SK-N-SH (cell line): Measurements from ENCODE around the gene ACRBP. TPM values are rescaled to one million over a fixed set of nuclear protein-coding genes. Genes with fewer than 3 reads are reported as not detected.

Experiments used
- CTCF ChIA-PET: fragments of 300-600, 350-600 bp; formaldehyde crosslinking; extraction: SDS; loops from one replicate; lab custom pipeline; 2021; lab: Yijun Ruan, JAX
- POLR2A ChIA-PET: fragments of 350-600 bp; sonication (Branson Sonifier 250); formaldehyde crosslinking; extraction: SDS; loops from one replicate; lab custom pipeline; 2020; ENCODE audit warnings: antibody characterized with exemption, inconsistent platforms; lab: Yijun Ruan, JAX
- DNase-seq: peaks from one replicate; pipeline ENCODE4 v3.0.0; 2012
- H2AFZ ChIP-seq: fragments of 200-600 bp; sonication (generic); 2 replicates; pipeline ENCODE4 v1.8.1; 2016; ENCODE audit warnings: antibody characterized with exemption, mild to moderate bottlenecking, low read depth
- H3F3A ChIP-seq: fragments of 200-600 bp; sonication (generic); replicated peaks from 2 replicates; pipeline ENCODE3; 2016; ENCODE audit warnings: antibody characterized with exemption, mild to moderate bottlenecking; ENCODE audit not compliant: insufficient read depth
- H3K27ac ChIP-seq, 2 experiments: fragments of 200-500 bp in 1 of 2; fragments of 200-600 bp in 1 of 2; sonication (Bioruptor generic) in 1 of 2; sonication (generic), shearing (Covaris generic) in 1 of 2; 2 replicates each; pipeline versions ENCODE4 v1.5.1 to v1.6.1; 2014 to 2016; ENCODE audit warnings: low read depth in 2 of 2, inconsistent platforms in 1 of 2, low read length in 1 of 2, mild to moderate bottlenecking in 1 of 2, mixed read lengths in 1 of 2
- H3K27me3 ChIP-seq: fragments of 200-600 bp; sonication (generic), shearing (Covaris generic); 2 replicates; pipeline ENCODE4 v1.6.1; 2016; ENCODE audit warnings: mixed run types; ENCODE audit not compliant: insufficient read depth
- H3K36me3 ChIP-seq, 2 experiments: fragments of 200-500 bp in 1 of 2; fragments of 200-600 bp in 1 of 2; sonication (Bioruptor generic) in 1 of 2; sonication (generic) in 1 of 2; replicated peaks in 1 of 2; 2 replicates each; pipeline versions ENCODE3 to v1.5.1; 2014 to 2016; ENCODE audit warnings: low read length in 1 of 2, mild to moderate bottlenecking in 1 of 2; ENCODE audit not compliant: insufficient read depth in 2 of 2, control insufficient read depth in 1 of 2
- H3K4me1 ChIP-seq, 2 experiments: fragments of 200-500 bp in 1 of 2; fragments of 200-600 bp in 1 of 2; sonication (Bioruptor generic) in 1 of 2; sonication (generic), shearing (Covaris generic) in 1 of 2; 2 replicates each; pipeline versions ENCODE4 v1.5.1 to v1.6.1; 2014 to 2016; ENCODE audit warnings: low read depth in 1 of 2, low read length in 1 of 2, mixed run types in 1 of 2; ENCODE audit not compliant: insufficient read depth in 2 of 2, control insufficient read depth in 1 of 2
- H3K4me2 ChIP-seq: fragments of 200-600 bp; sonication (generic), shearing (Covaris generic); 2 replicates; pipeline ENCODE4 v1.6.1; 2017; ENCODE audit warnings: mixed run types
- H3K4me3 ChIP-seq, 2 experiments: fragments of 200-500 bp in 1 of 2; fragments of 200-600 bp in 1 of 2; sonication (Bioruptor generic) in 1 of 2; sonication (generic), shearing (Covaris generic) in 1 of 2; 2 replicates each; pipeline versions ENCODE4 v1.5.1 to v1.8.1; 2014 to 2016; ENCODE audit warnings: low read depth in 2 of 2, inconsistent platforms in 1 of 2, low read length in 1 of 2, mild to moderate bottlenecking in 1 of 2, mixed read lengths in 1 of 2, moderate library complexity in 1 of 2
- H3K79me2 ChIP-seq: fragments of 200-600 bp; sonication (generic); 2 replicates; pipeline ENCODE4 v1.8.1; 2017; ENCODE audit warnings: mild to moderate bottlenecking; ENCODE audit not compliant: insufficient read depth
- H3K9ac ChIP-seq: fragments of 200-600 bp; sonication (generic); 2 replicates; pipeline ENCODE4 v1.6.1; 2017; ENCODE audit warnings: mixed run types
- H3K9me2 ChIP-seq: fragments of 200-600 bp; sonication (generic); 2 replicates; pipeline ENCODE4 v1.6.1; 2017; ENCODE audit warnings: mixed run types
- H3K9me3 ChIP-seq: fragments of 200-600 bp; sonication (generic); 2 replicates; pipeline ENCODE4 v1.6.1; 2017; ENCODE audit warnings: mixed run types, mild to moderate bottlenecking, moderate library complexity
- H4K20me1 ChIP-seq: fragments of 200-600 bp; sonication (generic); 2 replicates; pipeline ENCODE4 v1.6.1; 2017; ENCODE audit warnings: mild to moderate bottlenecking, mixed run types; ENCODE audit not compliant: insufficient read depth
- ELF1 ChIP-seq: IDR thresholded peaks from 2 replicates; pipeline ENCODE4 v1.4.0; 2012
- EP300 ChIP-seq, 2 experiments: IDR thresholded peaks; 2 replicates each; pipeline versions ENCODE4 v1.4.0 to v1.6.1; 2012; ENCODE audit warnings: borderline replicate concordance in 1 of 2, low read depth in 1 of 2, low read length in 1 of 2
- FOXJ3 ChIP-seq: sonication (generic); formaldehyde crosslinking; IDR thresholded peaks from 2 replicates; pipeline ENCODE4 v1.5.1; 2020; ENCODE audit warnings: mild to moderate bottlenecking, missing genetic modification reagents
- GABPA ChIP-seq: IDR thresholded peaks from 2 replicates; pipeline ENCODE4 v1.4.0; 2012; ENCODE audit warnings: low read depth, mild to moderate bottlenecking
- GATA2 ChIP-seq: sonication (generic); formaldehyde crosslinking; IDR thresholded peaks from 2 replicates; pipeline ENCODE4 v1.5.0; 2020; ENCODE audit warnings: mild to moderate bottlenecking, missing genetic modification reagents
- IRF3 ChIP-seq: fragments of 150-350 bp; IDR thresholded peaks from 2 replicates; pipeline ENCODE4 v1.6.1; 2016; ENCODE audit warnings: mild to moderate bottlenecking, low read depth, low read length
- JUND ChIP-seq: IDR thresholded peaks from 2 replicates; pipeline ENCODE4 v1.4.0; 2012
- MEF2A ChIP-seq: IDR thresholded peaks from 2 replicates; pipeline ENCODE4 v1.4.0; 2012; ENCODE audit warnings: low read depth, borderline replicate concordance
- NFIC ChIP-seq: IDR thresholded peaks from 2 replicates; pipeline ENCODE4 v1.4.0; 2012; ENCODE audit warnings: borderline replicate concordance
- NRF1 ChIP-seq: IDR thresholded peaks from 2 replicates; pipeline ENCODE4 v1.6.1; 2012; ENCODE audit warnings: low read depth, mild to moderate bottlenecking, low read length
- POLR2AphosphoS5 ChIP-seq: IDR thresholded peaks from 2 replicates; pipeline ENCODE4 v1.6.1; 2012; ENCODE audit warnings: low read depth, low read length
- RCOR1 ChIP-seq: fragments of 150-350 bp; IDR thresholded peaks from 2 replicates; pipeline ENCODE4 v1.6.1; 2017; ENCODE audit warnings: antibody characterized with exemption, low read length
- REST ChIP-seq: IDR thresholded peaks from 2 replicates; pipeline ENCODE4 v1.6.1; 2012; ENCODE audit warnings: mild to moderate bottlenecking, low read depth, low read length, moderate library complexity
- RXRA ChIP-seq: IDR thresholded peaks from 2 replicates; pipeline ENCODE4 v1.4.0; 2012; ENCODE audit warnings: low read depth, mild to moderate bottlenecking, borderline replicate concordance
- SMC3 ChIP-seq: IDR thresholded peaks from 2 replicates; pipeline ENCODE4 v1.6.1; 2012; ENCODE audit warnings: low read depth, low read length, improper control_type of control experiment
- TAF1 ChIP-seq: IDR thresholded peaks from 2 replicates; pipeline ENCODE4 v1.6.1; 2012; ENCODE audit warnings: low read depth, mild to moderate bottlenecking, low read length, moderate library complexity, borderline replicate concordance
- TCF12 ChIP-seq: IDR thresholded peaks from 2 replicates; pipeline ENCODE4 v1.4.0; 2012
- TEAD4 ChIP-seq: IDR thresholded peaks from 2 replicates; pipeline ENCODE4 v1.4.0; 2012; ENCODE audit warnings: mild to moderate bottlenecking, borderline replicate concordance; ENCODE audit not compliant: insufficient read depth
- WGBS: methylation state at CpG from one replicate; pipeline ENCODE4 v1.1.6; 2017; ENCODE audit warnings: low lambda C conversion rate; 5-methylcytosine and 5-hydroxymethylcytosine counted together
- polyA plus RNA-seq, 3 experiments: library from polyadenylated mRNA; depleted of rRNA; stranded (reverse); fragments of >200 nt; gene quantifications; 2 replicates each; pipeline ENCODE4 v1.2.3, GENCODE V29; 2012
- TF ChIP-seq, protein P1 (sequence below): fragments of 150-350 bp; IDR thresholded peaks from 2 replicates; pipeline ENCODE4 v1.6.1; 2017; ENCODE audit warnings: antibody characterized with exemption, low read length, low read depth, borderline replicate concordance
- TF ChIP-seq, protein P2 (sequence below): IDR thresholded peaks from 2 replicates; pipeline ENCODE4; 2012

ACRBP gene
- polyA plus RNA-seq, 1 of the 3 experiments (the other 2 are of a cell fraction), result 0.71 TPM

DNA sequence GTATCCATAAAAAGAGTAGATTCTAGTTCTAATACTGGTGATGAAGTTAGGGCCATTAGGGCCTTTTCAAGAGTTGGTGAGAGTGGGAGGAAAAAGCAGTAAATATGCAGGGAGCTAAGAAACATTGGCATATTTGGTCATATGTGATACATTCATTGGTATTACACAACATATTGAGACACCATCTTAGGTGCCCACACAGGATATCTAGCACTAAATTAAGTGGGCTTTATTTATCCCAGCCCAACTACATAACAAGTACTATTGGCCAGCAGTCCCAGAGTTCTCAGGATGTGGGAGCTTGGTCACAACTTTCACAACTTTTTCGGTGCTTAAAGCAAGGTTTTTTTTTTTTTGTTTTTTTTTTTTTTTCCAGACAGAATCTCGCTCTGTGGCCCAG, 17.7 kb upstream of the ACRBP start:
- H3K4me2 ChIP-seq, result no peak overlapping the region
- peaks cover 29% of the 10 kb centered on the region for H3K79me2 ChIP-seq
- no peaks in the 10 kb centered on the region for H3K9me2 ChIP-seq
- no peak overlapping the region for H3K27ac ChIP-seq
- TF ChIP-seq RXRA, result no peak
- TF ChIP-seq POLR2AphosphoS5, result no peak
- TF ChIP-seq JUND, result no peak
- no peak for TF ChIP-seq REST
- TF ChIP-seq, protein P1, sequence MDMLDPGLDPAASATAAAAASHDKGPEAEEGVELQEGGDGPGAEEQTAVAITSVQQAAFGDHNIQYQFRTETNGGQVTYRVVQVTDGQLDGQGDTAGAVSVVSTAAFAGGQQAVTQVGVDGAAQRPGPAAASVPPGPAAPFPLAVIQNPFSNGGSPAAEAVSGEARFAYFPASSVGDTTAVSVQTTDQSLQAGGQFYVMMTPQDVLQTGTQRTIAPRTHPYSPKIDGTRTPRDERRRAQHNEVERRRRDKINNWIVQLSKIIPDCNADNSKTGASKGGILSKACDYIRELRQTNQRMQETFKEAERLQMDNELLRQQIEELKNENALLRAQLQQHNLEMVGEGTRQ, result no peak
- TF ChIP-seq SMC3, result no peak
- TF ChIP-seq TAF1, result no peak
- no peak for TF ChIP-seq ELF1
- TF ChIP-seq NRF1, result no peak
- no peak for TF ChIP-seq TCF12
- no peak for TF ChIP-seq EP300 (IDR thresholded peaks at IDR 0.05; ENCODE audit: borderline replicate concordance in 1 of 2, low read depth in 1 of 2, low read length in 1 of 2)
- TF ChIP-seq TEAD4, result no peak
- TF ChIP-seq RCOR1, result no peak
- TF ChIP-seq FOXJ3 (CRISPR knock-in tag), result no peak
- no peak for TF ChIP-seq GABPA
- no peak for TF ChIP-seq MEF2A
- TF ChIP-seq IRF3, result no peak
- TF ChIP-seq, protein P2, sequence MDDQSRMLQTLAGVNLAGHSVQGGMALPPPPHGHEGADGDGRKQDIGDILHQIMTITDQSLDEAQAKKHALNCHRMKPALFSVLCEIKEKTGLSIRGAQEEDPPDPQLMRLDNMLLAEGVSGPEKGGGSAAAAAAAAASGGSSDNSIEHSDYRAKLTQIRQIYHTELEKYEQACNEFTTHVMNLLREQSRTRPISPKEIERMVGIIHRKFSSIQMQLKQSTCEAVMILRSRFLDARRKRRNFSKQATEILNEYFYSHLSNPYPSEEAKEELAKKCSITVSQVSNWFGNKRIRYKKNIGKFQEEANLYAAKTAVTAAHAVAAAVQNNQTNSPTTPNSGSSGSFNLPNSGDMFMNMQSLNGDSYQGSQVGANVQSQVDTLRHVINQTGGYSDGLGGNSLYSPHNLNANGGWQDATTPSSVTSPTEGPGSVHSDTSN, result no peak
- no peak for TF ChIP-seq GATA2 (CRISPR knock-in tag)
- TF ChIP-seq NFIC, result no peak
- no peak overlapping the region for H2AFZ ChIP-seq
- H3K36me3 ChIP-seq, result peaks cover 25 to 35% of the 10 kb centered on the region in 2 experiments
- no peaks in the 10 kb centered on the region for H4K20me1 ChIP-seq
- H3K4me1 ChIP-seq, result peaks cover 4% of the 10 kb centered on the region in 2 experiments; a peak in 3 of 4 replicates
- CTCF ChIA-PET, result interaction anchor here (0.8 to 2.0 kb wide), 5 partner anchors 19 to 200 kb away, joined by 3 to 12 read pairs (median 3); no protein-coding TSS in a partner anchor
- H3K9me3 ChIP-seq, result no peaks in the 10 kb centered on the region
- DNase-seq, result no peak
- no peaks in the 10 kb centered on the region for H3K27me3 ChIP-seq
- peaks cover 28% of the 10 kb centered on the region for H3F3A ChIP-seq
- H3K9ac ChIP-seq, result no peak overlapping the region
- WGBS, result 67% methylated on average over 2 of the region's 2 CpGs
- H3K4me3 ChIP-seq, result no peak overlapping the region
- POLR2A ChIA-PET, result interaction anchor here (3.8 kb wide), 1 partner anchor 24 kb away, joined by 16 read pairs; the partner anchor contains the start of gene ZNF384
